Heart left ventricle (tissue), 16 donors: ENCODE data around the gene TIAM2. TPM values are rescaled to one million over a fixed set of nuclear protein-coding genes. Genes with fewer than 3 reads are reported as not detected.
"Not testable (repeated sequence)": the region's sequence is repeated elsewhere in the genome, so short reads cannot be mapped to it uniquely, and the experiment has no call there.

Experiments used
- ATAC-seq, 4 donors: fragments of 200-7000 bp; cut with Tn5 transposase; one replicate each; pipeline ENCODE4 v1.9.1; 2020 to 2022; ENCODE audit warnings: moderate library complexity in 4 of 4, mild to moderate bottlenecking in 3 of 4, moderate number of reproducible peaks in 1 of 4
- DNase-seq, 5 donors: peaks; one replicate each; pipeline ENCODE4 v3.0.0-alpha.2; 2020
- H3K27ac ChIP-seq, 12 donors: fragments of 200-600 bp; sonication (generic) in 4 of 12; one replicate each; pipeline versions ENCODE4 v1.5.0 to v1.8.0; 2016 to 2022; ENCODE audit warnings: mild to moderate bottlenecking in 2 of 12
- H3K27me3 ChIP-seq, 9 donors: fragments of 200-600 bp; sonication (generic) in 2 of 9; one replicate each; pipeline versions ENCODE4 v1.5.1 to v1.8.0; 2016 to 2022; ENCODE audit warnings: mild to moderate bottlenecking in 3 of 9
- H3K36me3 ChIP-seq, 9 donors: fragments of 200-600 bp; sonication (generic) in 2 of 9; one replicate each; pipeline versions ENCODE4 v1.5.0 to v1.8.0; 2018 to 2022; ENCODE audit warnings: mild to moderate bottlenecking in 2 of 9
- H3K4me1 ChIP-seq, 12 donors: fragments of 200-600 bp; sonication (generic) in 4 of 12; one replicate each; pipeline versions ENCODE4 v1.5.0 to v1.8.0; 2016 to 2022; ENCODE audit warnings: mild to moderate bottlenecking in 3 of 12
- H3K4me3 ChIP-seq, 12 donors: fragments of 200-600 bp; sonication (generic) in 4 of 12; one replicate each; pipeline versions ENCODE4 v1.5.0 to v1.8.0; 2017 to 2022; ENCODE audit warnings: mild to moderate bottlenecking in 9 of 12, moderate library complexity in 4 of 12
- H3K9me3 ChIP-seq, 12 donors: fragments of 200-600 bp; sonication (generic) in 4 of 12; one replicate each; pipeline versions ENCODE4 v1.5.0 to v1.8.0; 2016 to 2022; ENCODE audit warnings: mild to moderate bottlenecking in 1 of 12
- POLR2A ChIP-seq, 2 donors: fragments of 450-650 bp; IDR thresholded peaks; one replicate each; pipeline ENCODE4 v1.6.1; 2017; ENCODE audit warnings: antibody characterized with exemption in 2 of 2, mild to moderate bottlenecking in 2 of 2, moderate library complexity in 2 of 2
- WGBS, 4 donors: extraction: QIAGEN DNeasy Blood & Tissue Kit in 2 of 4; methylation state at CpG; one replicate each; pipeline versions ENCODE4 v1.1.5 to v1.1.7; 2013 to 2018; 5-methylcytosine and 5-hydroxymethylcytosine counted together
- intact Hi-C, 10 donors: fragments of 100-400 bp; cut with DNase I; formaldehyde crosslinking; loops; one replicate each; pipeline versions ENCODE4 v1.11.1 to v1.14.2; 2022
- polyA plus RNA-seq, 2 donors: library from polyadenylated mRNA; stranded (reverse); fragments of 200-250 nt; gene quantifications; one replicate each; pipeline ENCODE4 v1.2.3, GENCODE V29; 2013
- total RNA-seq, 9 donors: library from RNA; depleted of rRNA in 2 of 9; stranded (reverse); fragments of >200 nt in 2 of 9; fragmentation: NEBNext Ultra II Directional in 3 of 9; extraction: Animal tissue kit (Norgen Biotek cat#: 25700) in 3 of 9; gene quantifications; one replicate each; pipeline versions ENCODE4 v1.1.0 to v1.2.4, GENCODE V29; 2016 to 2023
- TF ChIP-seq, protein P1 (sequence below), 12 donors: fragments of 200-600 bp; sonication (generic) in 4 of 12; IDR thresholded peaks; one replicate each; pipeline versions ENCODE4 v1.5.0 to v1.8.0; 2018 to 2022; ENCODE audit warnings: antibody characterized with exemption in 12 of 12, mild to moderate bottlenecking in 5 of 12
- donor health status: ischemic (EF 13 %, LVEDD 7.1; RV severe dilation, severe dysfunction).
- donor health status: healthy with polysubstance abuse.
- donor health status: DM: no; HTN: yes; CAD: no.
- donor health status: DM: no; HTN: no; CAD: no.
- donor health status: ischemic (EF 25% LVEDD 6.9; RV normal size, moderate dysfunction).
- donor health status: ischemic (EF 25% LVEDD 5.7; RV mildly dilated, moderate dysfunction).
- donor health status: healthy.
- donor health status: DM: yes; HTN: yes; CAD: no.
- donor health status: ischemic (EF 35%, LVEDD 5.7; RV mildly dilated, moderate dysfunction).
- donor health status: nonischemic (EF 11% LVEDD 7.7; RV severe dilation, severe dysfunction).
- donor health status: DM: yes; HTN: yes; CAD: no.
- donor health status: PGD.
- donor health status: ischemic (EF 29% LVEDD 5.4; RV normal size, mild dysfunction).
- donor health status: nonischemic (EF 23%, LVEDD 6.1; RV moderate dilation, normal function).

Gene TIAM2
- total and polyA plus RNA-seq, 11 donors: 4.6 to 16.5 (median 12.6) TPM

DNA sequence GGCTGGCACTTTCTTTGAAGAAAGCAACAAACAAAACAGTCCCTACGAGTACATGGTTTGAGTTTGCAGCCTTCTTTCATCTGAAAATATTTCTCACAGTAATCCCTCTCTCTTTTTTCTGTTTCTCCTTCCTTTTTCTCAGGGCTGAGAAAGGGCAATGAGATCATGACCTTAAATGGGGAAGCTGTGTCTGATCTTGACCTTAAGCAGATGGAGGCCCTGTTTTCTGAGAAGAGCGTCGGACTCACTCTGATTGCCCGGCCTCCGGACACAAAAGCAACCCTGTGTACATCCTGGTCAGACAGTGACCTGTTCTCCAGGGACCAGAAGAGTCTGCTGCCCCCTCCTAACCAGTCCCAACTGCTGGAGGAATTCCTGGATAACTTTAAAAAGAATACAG is 188.0 kb downstream of the TIAM2 start:
- TF ChIP-seq, protein P1, sequence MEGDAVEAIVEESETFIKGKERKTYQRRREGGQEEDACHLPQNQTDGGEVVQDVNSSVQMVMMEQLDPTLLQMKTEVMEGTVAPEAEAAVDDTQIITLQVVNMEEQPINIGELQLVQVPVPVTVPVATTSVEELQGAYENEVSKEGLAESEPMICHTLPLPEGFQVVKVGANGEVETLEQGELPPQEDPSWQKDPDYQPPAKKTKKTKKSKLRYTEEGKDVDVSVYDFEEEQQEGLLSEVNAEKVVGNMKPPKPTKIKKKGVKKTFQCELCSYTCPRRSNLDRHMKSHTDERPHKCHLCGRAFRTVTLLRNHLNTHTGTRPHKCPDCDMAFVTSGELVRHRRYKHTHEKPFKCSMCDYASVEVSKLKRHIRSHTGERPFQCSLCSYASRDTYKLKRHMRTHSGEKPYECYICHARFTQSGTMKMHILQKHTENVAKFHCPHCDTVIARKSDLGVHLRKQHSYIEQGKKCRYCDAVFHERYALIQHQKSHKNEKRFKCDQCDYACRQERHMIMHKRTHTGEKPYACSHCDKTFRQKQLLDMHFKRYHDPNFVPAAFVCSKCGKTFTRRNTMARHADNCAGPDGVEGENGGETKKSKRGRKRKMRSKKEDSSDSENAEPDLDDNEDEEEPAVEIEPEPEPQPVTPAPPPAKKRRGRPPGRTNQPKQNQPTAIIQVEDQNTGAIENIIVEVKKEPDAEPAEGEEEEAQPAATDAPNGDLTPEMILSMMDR (IDR thresholded peaks at IDR 0.05): no peak
- no peak for TF ChIP-seq POLR2A (IDR thresholded peaks at IDR 0.05)
- H3K4me3 ChIP-seq: no peak overlapping the region
- peaks cover 0 to 29% (median 5%) of the 10 kb centered on the region in 12 donors for H3K4me1 ChIP-seq
- peak overlapping the region in 1 of 12 donors; percentile 25 for H3K27ac ChIP-seq
- WGBS, 4 donors: 42 to 53% (median 49%) methylated on average over 5 of the region's 5 CpGs
- DNase-seq (no peak), ATAC-seq (peak in 3 of 4 donors; percentile 9 to 47 (median 15))
- H3K36me3 ChIP-seq: peaks cover 0 to 3% (median 0%) of the 10 kb centered on the region in 9 donors
- H3K9me3 ChIP-seq: no peaks in the 10 kb centered on the region
- H3K27me3 ChIP-seq: no peaks in the 10 kb centered on the region
- intact Hi-C loops: loop anchor here in 1 of 10 donors (5.0 to 10.0 kb wide), 2 partner anchors 64 to 132 kb away; partner anchors contain the start of gene TFB1M

DNA sequence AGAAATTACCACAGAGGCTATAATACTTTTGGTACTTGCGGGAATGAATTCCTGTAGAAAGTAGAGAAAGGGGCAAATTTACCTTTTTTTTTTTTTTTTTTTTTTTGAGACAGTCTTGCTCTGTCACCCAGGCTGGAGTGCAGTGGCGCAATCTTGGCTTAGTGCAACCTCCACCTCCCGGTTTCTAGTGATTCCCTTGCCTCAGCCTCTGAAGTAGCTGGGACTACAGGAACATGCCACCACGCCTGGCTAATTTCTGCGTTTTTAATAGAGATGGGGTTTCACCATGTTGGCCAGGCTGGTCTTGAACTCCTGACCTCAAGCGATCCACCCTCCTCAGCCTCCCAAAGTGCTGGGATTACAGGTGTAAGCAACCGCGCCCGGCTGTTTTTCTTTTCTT is 189.9 kb downstream of the TIAM2 start:
- WGBS, 4 donors: 96 to 98% (median 97%) methylated on average over 9 of the region's 9 CpGs
- not testable (repeated sequence) for H3K27me3 ChIP-seq, H3K27ac ChIP-seq, ATAC-seq, DNase-seq, H3K36me3 ChIP-seq, H3K9me3 ChIP-seq, H3K4me3 ChIP-seq
- intact Hi-C loops: loop anchor here in 1 of 10 donors (10.0 kb wide), 1 partner anchor 130 kb away; the partner anchor contains the start of gene TFB1M
- H3K4me1 ChIP-seq: peaks cover 0 to 45% (median 13%) of the 10 kb centered on the region in 12 donors

DNA sequence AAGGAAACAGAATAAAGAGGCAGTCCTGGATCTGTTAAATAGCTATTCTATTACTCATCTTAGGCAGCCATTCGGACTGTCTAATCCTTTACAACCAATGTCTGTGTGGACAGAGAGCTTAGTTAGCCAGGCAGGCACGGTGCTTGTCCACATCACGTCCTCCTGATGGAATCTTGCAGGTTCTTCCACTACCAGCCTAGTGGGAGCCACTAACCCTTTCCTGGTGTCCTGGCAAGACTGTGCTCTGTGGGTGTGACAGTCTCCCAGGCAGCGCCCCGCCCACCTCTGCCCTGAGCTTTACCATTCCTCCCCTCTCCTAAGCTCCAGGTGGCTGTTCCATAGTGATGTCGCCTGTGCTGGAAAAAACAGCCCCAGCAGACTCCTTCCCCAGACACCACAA is 190.4 kb downstream of the TIAM2 start:
- H3K4me3 ChIP-seq: no peak overlapping the region
- H3K27ac ChIP-seq: peak overlapping the region in 1 of 12 donors; percentile 30
- no peaks in the 10 kb centered on the region for H3K9me3 ChIP-seq
- no peaks in the 10 kb centered on the region for H3K36me3 ChIP-seq
- TF ChIP-seq, protein P1 (IDR thresholded peaks at IDR 0.05): no peak
- TF ChIP-seq POLR2A (IDR thresholded peaks at IDR 0.05): no peak
- WGBS, 4 donors: 94 to 98% (median 96%) methylated on average over 6 of the region's 6 CpGs
- intact Hi-C loops: loop anchor here in 1 of 10 donors (10.0 kb wide), 1 partner anchor 129 kb away; the partner anchor contains the start of gene TFB1M
- no peak for DNase-seq
- peaks cover 0 to 45% (median 13%) of the 10 kb centered on the region in 12 donors for H3K4me1 ChIP-seq
- no peak for ATAC-seq
- H3K27me3 ChIP-seq: no peaks in the 10 kb centered on the region

DNA sequence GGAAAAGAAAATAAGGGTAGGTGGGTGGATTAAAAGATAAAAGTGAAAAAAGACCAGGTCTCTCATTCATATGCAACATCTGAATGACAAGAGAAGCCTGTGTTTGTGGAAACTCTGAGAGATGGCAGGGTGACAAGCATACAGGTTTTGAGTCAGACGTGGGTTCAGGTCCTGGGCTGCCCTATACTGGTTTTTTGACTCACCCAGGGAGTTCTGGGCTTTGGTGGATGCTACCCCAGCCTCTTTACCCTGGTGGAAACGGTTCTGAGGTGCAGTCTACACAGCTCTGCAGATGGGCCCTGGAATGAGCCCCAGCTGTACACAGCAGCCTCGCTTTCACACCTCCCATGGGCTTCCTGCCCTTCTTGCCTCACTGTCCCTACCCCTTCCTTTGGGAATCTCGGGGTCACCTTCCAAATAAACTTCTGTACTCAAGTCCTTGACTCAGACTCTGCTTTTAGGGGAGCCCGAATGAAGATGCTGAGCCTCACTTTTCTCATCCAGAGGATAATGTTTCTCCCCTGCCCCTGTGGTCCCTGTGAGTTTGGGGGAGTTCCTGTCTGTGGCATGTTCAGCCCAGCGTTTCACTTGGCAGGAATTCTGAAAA is 191.0 kb downstream of the TIAM2 start:
- TF ChIP-seq, protein P1 (IDR thresholded peaks at IDR 0.05): no peak
- TF ChIP-seq POLR2A (IDR thresholded peaks at IDR 0.05): no peak
- ATAC-seq (peak in 1 of 4 donors; percentile 24), DNase-seq (no peak)
- no peak overlapping the region for H3K4me3 ChIP-seq
- no peaks in the 10 kb centered on the region for H3K27me3 ChIP-seq
- no peak overlapping the region for H3K27ac ChIP-seq
- intact Hi-C loops: loop anchor here in 1 of 10 donors (10.0 kb wide), 1 partner anchor 129 kb away; the partner anchor contains the start of gene TFB1M
- peaks cover 0 to 45% (median 13%) of the 10 kb centered on the region in 12 donors for H3K4me1 ChIP-seq
- 49 to 71% (median 58%) methylated on average over 6 of the region's 6 CpGs for WGBS, 4 donors
- H3K36me3 ChIP-seq: no peaks in the 10 kb centered on the region
- H3K9me3 ChIP-seq: no peaks in the 10 kb centered on the region
